ENCODE measurements around the gene LRG1.

LRG1 gene

GRCh38 chr19:4510435-4511255 is 29.2 kb downstream of the LRG1 start:
- H3K4me3 ChIP-seq (ENCODE audit: low read depth, low read length) = no peak overlapping the region
- in situ Hi-C loops (cut with HindIII; ENCODE audit: low sequenced_read_pairs) = no loop called here
- TF ChIP-seq, protein P1, sequence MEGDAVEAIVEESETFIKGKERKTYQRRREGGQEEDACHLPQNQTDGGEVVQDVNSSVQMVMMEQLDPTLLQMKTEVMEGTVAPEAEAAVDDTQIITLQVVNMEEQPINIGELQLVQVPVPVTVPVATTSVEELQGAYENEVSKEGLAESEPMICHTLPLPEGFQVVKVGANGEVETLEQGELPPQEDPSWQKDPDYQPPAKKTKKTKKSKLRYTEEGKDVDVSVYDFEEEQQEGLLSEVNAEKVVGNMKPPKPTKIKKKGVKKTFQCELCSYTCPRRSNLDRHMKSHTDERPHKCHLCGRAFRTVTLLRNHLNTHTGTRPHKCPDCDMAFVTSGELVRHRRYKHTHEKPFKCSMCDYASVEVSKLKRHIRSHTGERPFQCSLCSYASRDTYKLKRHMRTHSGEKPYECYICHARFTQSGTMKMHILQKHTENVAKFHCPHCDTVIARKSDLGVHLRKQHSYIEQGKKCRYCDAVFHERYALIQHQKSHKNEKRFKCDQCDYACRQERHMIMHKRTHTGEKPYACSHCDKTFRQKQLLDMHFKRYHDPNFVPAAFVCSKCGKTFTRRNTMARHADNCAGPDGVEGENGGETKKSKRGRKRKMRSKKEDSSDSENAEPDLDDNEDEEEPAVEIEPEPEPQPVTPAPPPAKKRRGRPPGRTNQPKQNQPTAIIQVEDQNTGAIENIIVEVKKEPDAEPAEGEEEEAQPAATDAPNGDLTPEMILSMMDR (IDR thresholded peaks at IDR 0.05; ENCODE audit: low read depth, low read length) = no peak
- DNase-seq (ENCODE audit: low read depth, low spot score) = no peak

- no peak for DNase-seq (ENCODE audit: low read depth, low spot score)
- TF ChIP-seq, protein P1 (IDR thresholded peaks at IDR 0.05; ENCODE audit: low read depth, low read length) = no peak
- no peak overlapping the region for H3K4me3 ChIP-seq (ENCODE audit: low read depth, low read length)
- in situ Hi-C loops (cut with HindIII; ENCODE audit: low sequenced_read_pairs) = no loop called here
These were observed 31.1 kb downstream of the LRG1 start for GRCh38 chr19:4508698-4509097.

GRCh38 chr19:4507804-4508203 is 32.0 kb downstream of the LRG1 start:
- DNase-seq (ENCODE audit: low read depth, low spot score) = no peak
- H3K4me3 ChIP-seq (ENCODE audit: low read depth, low read length) = no peak overlapping the region
- TF ChIP-seq, protein P1 (IDR thresholded peaks at IDR 0.05; ENCODE audit: low read depth, low read length) = no peak
- in situ Hi-C loops (cut with HindIII; ENCODE audit: low sequenced_read_pairs) = no loop called here

DNA sequence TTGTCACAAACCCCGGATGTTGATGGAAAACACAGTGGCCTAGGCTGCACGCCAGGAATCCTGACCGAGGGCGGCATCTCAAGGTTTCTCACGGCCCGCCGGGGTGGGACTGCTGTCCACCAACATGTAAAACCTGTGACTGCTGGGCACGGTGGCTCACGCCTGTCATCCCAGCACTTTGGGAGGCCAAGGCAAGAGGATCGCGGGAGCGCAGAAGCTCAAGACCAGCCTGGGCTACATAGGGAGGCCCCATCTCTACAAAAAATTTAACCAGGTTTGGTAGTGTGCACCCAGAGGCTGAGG is 32.7 kb downstream of the LRG1 start:
- no peak for DNase-seq (ENCODE audit: low read depth, low spot score)
- TF ChIP-seq, protein P1 (IDR thresholded peaks at IDR 0.05; ENCODE audit: low read depth, low read length) = no peak
- no peak overlapping the region for H3K4me3 ChIP-seq (ENCODE audit: low read depth, low read length)
- in situ Hi-C loops (cut with HindIII; ENCODE audit: low sequenced_read_pairs) = no loop called here

- peak; percentile 70 for DNase-seq (ENCODE audit: low read depth, low spot score)
- H3K4me3 ChIP-seq (ENCODE audit: low read depth, low read length) = no peak overlapping the region
- TF ChIP-seq, protein P1 (IDR thresholded peaks at IDR 0.05; ENCODE audit: low read depth, low read length) = no peak
These were observed 33.2 kb downstream of the LRG1 start for GRCh38 chr19:4506449-4507149.

DNA sequence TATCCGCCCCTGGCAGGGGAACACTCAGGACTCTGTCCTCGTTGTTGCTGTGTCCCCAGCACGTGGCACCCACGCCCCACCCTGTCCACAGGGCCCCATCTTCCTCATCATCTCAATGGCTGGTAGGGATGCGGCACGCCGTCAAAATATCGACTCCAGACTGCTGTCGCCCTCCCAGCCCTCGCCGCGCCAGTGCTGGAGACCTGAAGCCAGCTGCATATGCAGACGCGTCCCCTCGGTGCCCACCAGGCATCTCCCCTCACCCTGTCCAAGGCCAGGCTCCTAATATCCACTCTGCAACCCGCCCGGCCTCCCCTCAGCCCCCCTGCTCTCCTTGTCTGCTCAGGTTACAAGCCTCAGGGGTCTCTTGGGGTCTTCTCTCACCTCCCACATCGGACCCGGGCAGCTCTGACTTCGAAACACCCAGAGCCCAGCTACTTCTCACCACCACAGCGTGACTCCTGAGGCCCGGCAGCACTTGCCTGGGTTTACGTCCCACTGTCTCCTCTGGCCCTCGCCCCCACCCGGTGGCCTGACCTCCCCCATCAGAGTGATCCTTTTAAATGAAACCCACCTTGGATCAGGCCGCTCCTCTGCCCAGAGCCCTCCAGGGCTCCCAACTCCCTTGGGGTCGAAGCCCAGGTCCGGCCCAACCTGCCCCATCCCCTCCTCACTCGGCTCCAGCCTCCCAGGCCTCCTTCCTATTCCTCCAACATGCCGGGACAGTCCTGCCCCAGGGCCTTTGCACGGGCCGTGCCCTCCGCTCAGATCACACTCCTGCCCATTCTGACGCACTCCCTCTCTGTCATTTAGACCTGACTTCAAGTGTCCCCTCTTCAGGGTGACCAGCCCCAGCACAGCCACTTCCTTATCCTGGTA is 34.0 kb downstream of the LRG1 start:
- DNase-seq (ENCODE audit: low read depth, low spot score) = no peak
- H3K4me3 ChIP-seq (ENCODE audit: low read depth, low read length) = no peak overlapping the region
- TF ChIP-seq, protein P1 (IDR thresholded peaks at IDR 0.05; ENCODE audit: low read depth, low read length) = no peak
- in situ Hi-C loops (cut with HindIII; ENCODE audit: low sequenced_read_pairs) = no loop called here

More at GRCh38 chr19:4506449-4507149, 33.2 kb downstream of the LRG1 start:
- in situ Hi-C loops (cut with HindIII; ENCODE audit: low sequenced_read_pairs) = no loop called here

Measured in astrocyte of the spinal cord (primary cell).